Large intestine (tissue), 3 donors: ENCODE data around the gene POLG2. TPM values are rescaled to one million over a fixed set of nuclear protein-coding genes. Genes with fewer than 3 reads are reported as not detected.

Experiments
- DNase-seq, 2 donors: peaks; one replicate each; pipeline versions ENCODE4 v3.0.0 to v3.0.0-alpha.2; 2013
- H3K27ac ChIP-seq: one replicate; pipeline ENCODE4 v1.5.1; 2013; ENCODE audit warnings: low read length
- H3K27me3 ChIP-seq: 2 replicates; pipeline ENCODE4 v1.6.1; 2013; ENCODE audit warnings: low read length; ENCODE audit not compliant: control insufficient read depth, insufficient read depth
- H3K36me3 ChIP-seq: 2 replicates; pipeline ENCODE4 v1.6.1; 2013; ENCODE audit warnings: low read length; ENCODE audit not compliant: control insufficient read depth, insufficient read depth
- H3K4me1 ChIP-seq: one replicate; pipeline ENCODE4 v1.6.1; 2013; ENCODE audit warnings: low read length; ENCODE audit not compliant: control insufficient read depth, insufficient read depth
- H3K4me3 ChIP-seq: one replicate; pipeline ENCODE4 v1.5.1; 2013; ENCODE audit warnings: low read length
- H3K9me3 ChIP-seq: one replicate; pipeline ENCODE4 v1.6.1; 2013; ENCODE audit warnings: mild to moderate bottlenecking, low read depth, low read length, moderate library complexity; ENCODE audit not compliant: control insufficient read depth
- WGBS: methylation state at CpG from one replicate; pipeline ENCODE4 v1.1.5; 2013; ENCODE audit warnings: low lambda C conversion rate; ENCODE audit not compliant: insufficient coverage; 5-methylcytosine and 5-hydroxymethylcytosine counted together
- polyA plus RNA-seq: library from polyadenylated mRNA; unstranded; fragments of 120-200 nt; gene quantifications from one replicate; pipeline ENCODE4 v1.2.1, GENCODE V29; 2013

POLG2 gene
- polyA plus RNA-seq, 1 donor = 27.0 TPM

GRCh38 chr17:64532409-64532808 lies 35.6 kb upstream of the POLG2 start:
- Histone ChIP-seq H3K36me3 (peaks cover 87% of the 10 kb centered on the region), H3K9me3 (no peaks in the 10 kb centered on the region), H3K27ac (no peak overlapping the region), H3K27me3 (no peaks in the 10 kb centered on the region), H3K4me1 (no peaks in the 10 kb centered on the region), H3K4me3 (no peak overlapping the region)
- no peak for DNase-seq
- WGBS = no CpG with 5 or more reads among the region's 5 CpGs

GRCh38 chr17:64531955-64532371 lies 35.1 kb upstream of the POLG2 start:
- Histone ChIP-seq H3K9me3 (no peaks in the 10 kb centered on the region), H3K27me3 (no peaks in the 10 kb centered on the region), H3K27ac (no peak overlapping the region), H3K36me3 (peaks cover 88% of the 10 kb centered on the region), H3K4me1 (no peaks in the 10 kb centered on the region), H3K4me3 (no peak overlapping the region)
- WGBS = no CpG with 5 or more reads among the region's 5 CpGs
- no peak for DNase-seq

GRCh38 chr17:64529221-64529620 lies 32.4 kb upstream of the POLG2 start:
- Histone ChIP-seq H3K9me3 (no peaks in the 10 kb centered on the region), H3K36me3 (peaks cover 87% of the 10 kb centered on the region), H3K4me1 (no peaks in the 10 kb centered on the region), H3K27me3 (no peaks in the 10 kb centered on the region), H3K4me3 (no peak overlapping the region), H3K27ac (no peak overlapping the region)
- no peak for DNase-seq
- no CpG with 5 or more reads among the region's 5 CpGs for WGBS

GRCh38 chr17:64527914-64528313 lies 31.1 kb upstream of the POLG2 start:
- DNase-seq = no peak
- WGBS = 100% methylated on average over 1 of the region's 2 CpGs

GRCh38 chr17:64520359-64520758 lies 23.5 kb upstream of the POLG2 start:
- Histone ChIP-seq H3K27ac (no peak overlapping the region), H3K36me3 (peaks cover 83% of the 10 kb centered on the region), H3K27me3 (no peaks in the 10 kb centered on the region), H3K4me1 (no peaks in the 10 kb centered on the region), H3K4me3 (no peak overlapping the region), H3K9me3 (no peaks in the 10 kb centered on the region)
- DNase-seq = no peak
- WGBS = no CpG with 5 or more reads among the region's 6 CpGs

More at GRCh38 chr17:64527914-64528313, 31.1 kb upstream of the POLG2 start:
- Histone ChIP-seq H3K27me3 (no peaks in the 10 kb centered on the region), H3K36me3 (peaks cover 86% of the 10 kb centered on the region), H3K4me1 (no peaks in the 10 kb centered on the region), H3K27ac (no peak overlapping the region), H3K9me3 (no peaks in the 10 kb centered on the region), H3K4me3 (no peak overlapping the region)

GRCh38 chr17:64519601-64520000 lies 22.7 kb upstream of the POLG2 start:
- Histone ChIP-seq H3K27ac (no peak overlapping the region), H3K36me3 (peaks cover 84% of the 10 kb centered on the region), H3K9me3 (no peaks in the 10 kb centered on the region), H3K4me1 (no peaks in the 10 kb centered on the region), H3K4me3 (no peak overlapping the region), H3K27me3 (no peaks in the 10 kb centered on the region)
- no peak for DNase-seq
- WGBS = 93% methylated on average over 3 of the region's 6 CpGs

- Histone ChIP-seq H3K9me3 (no peaks in the 10 kb centered on the region), H3K4me3 (no peak overlapping the region), H3K36me3 (peaks cover 73% of the 10 kb centered on the region), H3K27ac (no peak overlapping the region), H3K4me1 (no peaks in the 10 kb centered on the region), H3K27me3 (no peaks in the 10 kb centered on the region)
- no peak for DNase-seq
- WGBS = no CpG with 5 or more reads among the region's 1 CpG
Measured at GRCh38 chr17:64515829-64516228, 19.0 kb upstream of the POLG2 start.

GRCh38 chr17:64515419-64515818 lies 18.6 kb upstream of the POLG2 start:
- Histone ChIP-seq H3K27ac (no peak overlapping the region), H3K4me1 (no peaks in the 10 kb centered on the region), H3K9me3 (no peaks in the 10 kb centered on the region), H3K27me3 (no peaks in the 10 kb centered on the region), H3K36me3 (peaks cover 73% of the 10 kb centered on the region), H3K4me3 (no peak overlapping the region)
- 100% methylated on average over 1 of the region's 2 CpGs for WGBS
- no peak for DNase-seq

GRCh38 chr17:64509179-64509578 lies 12.3 kb upstream of the POLG2 start:
- no peak overlapping the region for H3K27ac ChIP-seq
- no peaks in the 10 kb centered on the region for H3K9me3 ChIP-seq
- no peak overlapping the region for H3K4me3 ChIP-seq
- no CpG with 5 or more reads among the region's 6 CpGs for whole genome bisulfite sequencing
- DNase-seq = no peak
- H3K27me3 ChIP-seq = no peaks in the 10 kb centered on the region
- H3K36me3 ChIP-seq = peaks cover 43% of the 10 kb centered on the region
- H3K4me1 ChIP-seq = peaks cover 7% of the 10 kb centered on the region

GRCh38 chr17:64508683-64509082 lies 11.8 kb upstream of the POLG2 start:
- DNase-seq = no peak
- Histone ChIP-seq H3K27me3 (no peaks in the 10 kb centered on the region), H3K9me3 (no peaks in the 10 kb centered on the region), H3K36me3 (peaks cover 48% of the 10 kb centered on the region), H3K4me3 (peak overlapping the region; percentile 75), H3K27ac (no peak overlapping the region), H3K4me1 (peaks cover 12% of the 10 kb centered on the region)
- no CpG with 5 or more reads among the region's 2 CpGs for WGBS

- 0% methylated on average over 1 of the region's 13 CpGs for WGBS
- Histone ChIP-seq H3K27ac (peak overlapping the region; percentile 98), H3K4me3 (peak overlapping the region; percentile 75), H3K27me3 (no peaks in the 10 kb centered on the region), H3K36me3 (peaks cover 52% of the 10 kb centered on the region), H3K4me1 (peaks cover 12% of the 10 kb centered on the region), H3K9me3 (no peaks in the 10 kb centered on the region)
- peak; percentile 72 to 81 for DNase-seq
Measured at GRCh38 chr17:64507413-64507782, 10.5 kb upstream of the POLG2 start.
